Progenitor cell of endocrine pancreas (in vitro differentiated cells): ENCODE measurements around the gene CTNNA3. TPM values are rescaled to one million over a fixed set of nuclear protein-coding genes. Genes with fewer than 3 reads are reported as not detected.

Experiments used
- DNase-seq: peaks from one replicate; pipeline ENCODE4 v3.0.0; 2021; ENCODE audit warnings: low spot score; ENCODE audit not compliant: unreplicated experiment
- H3K27ac Mint-ChIP-seq: 2 replicates; pipeline ENCODE4 v1.8.0; 2021; ENCODE audit warnings: mild to moderate bottlenecking, moderate library complexity, mixed read lengths
- H3K27me3 Mint-ChIP-seq: 2 replicates; pipeline ENCODE4 v1.8.0; 2021; ENCODE audit warnings: mixed read lengths
- H3K36me3 Mint-ChIP-seq: 2 replicates; pipeline ENCODE4 v1.8.0; 2022; ENCODE audit warnings: mixed read lengths; ENCODE audit not compliant: insufficient read depth
- H3K4me1 Mint-ChIP-seq: 2 replicates; pipeline ENCODE4 v1.8.0; 2021; ENCODE audit warnings: low read depth, mixed read lengths
- H3K4me3 Mint-ChIP-seq: 2 replicates; pipeline ENCODE4 v1.8.0; 2021; ENCODE audit warnings: low read depth, mild to moderate bottlenecking, moderate library complexity, mixed read lengths
- H3K9me3 Mint-ChIP-seq: 2 replicates; pipeline ENCODE4 v1.8.0; 2021; ENCODE audit warnings: low read depth, mixed read lengths
- CTCF ChIP-seq: fragments of 200-600 bp; sonication (generic); IDR thresholded peaks from one replicate; pipeline ENCODE4 v1.5.0; 2021; ENCODE audit warnings: antibody characterized with exemption, mild to moderate bottlenecking; ENCODE audit not compliant: unreplicated experiment
- total RNA-seq: library from RNA; stranded (reverse); gene quantifications from 2 replicates; pipeline ENCODE4 v1.2.1, GENCODE V29; 2021

CTNNA3 gene
- total RNA-seq, 1 donor from 2014 or later: 1.7 TPM

GRCh38 chr10:66564287-66564686 lies 1131.7 kb downstream of the CTNNA3 start:
- DNase-seq: no peak
- Mint-ChIP-seq H3K4me3 (no peak overlapping the region), H3K27me3 (no peaks in the 10 kb centered on the region), H3K4me1 (peaks cover 3% of the 10 kb centered on the region), H3K9me3 (no peaks in the 10 kb centered on the region), H3K36me3 (no peaks in the 10 kb centered on the region), H3K27ac (no peak overlapping the region)
- TF ChIP-seq CTCF: no peak

GRCh38 chr10:66555061-66555460 lies 1140.9 kb downstream of the CTNNA3 start:
- Mint-ChIP-seq H3K36me3 (no peaks in the 10 kb centered on the region), H3K27me3 (no peaks in the 10 kb centered on the region)

GRCh38 chr10:66552331-66552730 lies 1143.7 kb downstream of the CTNNA3 start:
- Mint-ChIP-seq H3K4me3 (no peak overlapping the region), H3K36me3 (no peaks in the 10 kb centered on the region)

More at GRCh38 chr10:66555061-66555460, 1140.9 kb downstream of the CTNNA3 start:
- H3K4me1 Mint-ChIP-seq: no peaks in the 10 kb centered on the region
- H3K27ac Mint-ChIP-seq: no peak overlapping the region
- H3K9me3 Mint-ChIP-seq: no peaks in the 10 kb centered on the region
- no peak for TF ChIP-seq CTCF
- no peak overlapping the region for H3K4me3 Mint-ChIP-seq
- DNase-seq: no peak

GRCh38 chr10:66550351-66550750 lies 1145.6 kb downstream of the CTNNA3 start:
- Mint-ChIP-seq H3K4me1 (no peaks in the 10 kb centered on the region), H3K27me3 (no peaks in the 10 kb centered on the region), H3K27ac (no peak overlapping the region), H3K4me3 (no peak overlapping the region), H3K9me3 (peaks cover 3% of the 10 kb centered on the region), H3K36me3 (no peaks in the 10 kb centered on the region)
- no peak for TF ChIP-seq CTCF
- DNase-seq: no peak

More at GRCh38 chr10:66552331-66552730, 1143.7 kb downstream of the CTNNA3 start:
- peaks cover 3% of the 10 kb centered on the region for H3K9me3 Mint-ChIP-seq
- no peaks in the 10 kb centered on the region for H3K4me1 Mint-ChIP-seq
- no peak for DNase-seq
- no peak overlapping the region for H3K27ac Mint-ChIP-seq
- H3K27me3 Mint-ChIP-seq: no peaks in the 10 kb centered on the region
- TF ChIP-seq CTCF: no peak

- no peaks in the 10 kb centered on the region for H3K9me3 Mint-ChIP-seq
Measured at GRCh38 chr10:66538908-66539307, 1157.1 kb downstream of the CTNNA3 start.

More at GRCh38 chr10:66538908-66539307, 1157.1 kb downstream of the CTNNA3 start:
- no peak for DNase-seq
- TF ChIP-seq CTCF: no peak
- H3K27ac Mint-ChIP-seq: no peak overlapping the region
- no peaks in the 10 kb centered on the region for H3K36me3 Mint-ChIP-seq
- no peak overlapping the region for H3K4me3 Mint-ChIP-seq
- H3K27me3 Mint-ChIP-seq: peaks cover 16% of the 10 kb centered on the region
- peaks cover 13% of the 10 kb centered on the region for H3K4me1 Mint-ChIP-seq
